ENCODE measurements around the gene APBB1IP. TPM values are rescaled to one million over a fixed set of nuclear protein-coding genes. Genes with fewer than 3 reads are reported as not detected.
A peak's percentile ranks its signal among the peaks of the same experiment; 100 is the strongest.

Gene APBB1IP
- total and polyA plus RNA-seq, 2 donors (not counting 1 experiment from before 2014, with no cell fraction given) = 60.1 to 97.0 TPM

DNA sequence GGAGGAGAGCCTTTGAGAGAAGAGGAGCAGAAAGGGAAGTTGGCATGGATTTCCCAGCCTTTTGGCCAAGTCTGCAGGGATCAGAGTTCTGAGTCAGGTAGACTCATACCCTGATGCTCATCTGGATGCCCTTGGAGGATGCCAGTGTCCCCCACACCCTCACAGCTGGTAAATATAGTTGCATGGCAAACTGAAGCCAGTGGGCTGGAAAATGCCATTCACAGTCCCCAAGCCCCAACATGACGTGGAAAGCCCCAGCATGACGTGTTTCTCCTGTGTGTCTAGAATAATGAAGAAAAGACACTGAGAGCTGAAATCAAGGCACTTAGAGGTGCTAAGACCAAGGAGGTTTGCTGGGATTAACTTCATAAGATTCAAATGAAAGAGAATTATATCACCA is 24.8 kb upstream of the APBB1IP start:
- DNase-seq = no peak
- no peak overlapping the region for H2AFZ ChIP-seq (ENCODE audit: insufficient read depth, low read depth, low read length, poor library complexity, severe bottlenecking)
- H3K9ac ChIP-seq (ENCODE audit: low read length) = no peak overlapping the region
- intact Hi-C loops (cut with micrococcal nuclease) = no loop called here
- H3K27ac Mint-ChIP-seq = no peak overlapping the region
- H3K4me3 Mint-ChIP-seq = no peak overlapping the region
- no peak overlapping the region for H3K4me3 ChIP-seq (ENCODE audit: control extremely low read depth in 1 of 5, extremely low read depth in 1 of 5, insufficient read depth in 1 of 5, low read depth in 2 of 5, low read length in 4 of 5)
- H3K79me2 ChIP-seq (ENCODE audit: control insufficient read depth, insufficient read depth, low read length) = no peaks in the 10 kb centered on the region
- no peaks in the 10 kb centered on the region for H3K27me3 Mint-ChIP-seq
- TF ChIP-seq EZH2 (IDR thresholded peaks at IDR 0.05; ENCODE audit: borderline replicate concordance, insufficient read depth, low read depth, low read length, poor library complexity, severe bottlenecking) = no peak
- TF ChIP-seq CTCF (IDR thresholded peaks at IDR 0.05) = no peak
- H3K9me3 ChIP-seq (ENCODE audit: control extremely low read depth in 1 of 3, control insufficient read depth in 2 of 3, insufficient read depth in 1 of 3, low read length in 2 of 3) = no peaks in the 10 kb centered on the region
- no peak overlapping the region for H3K4me2 ChIP-seq (replicated peaks; ENCODE audit: low read depth, low read length, poor library complexity, severe bottlenecking)
- H3K36me3 ChIP-seq (replicated peaks in 1 of 2; ENCODE audit: control extremely low read depth in 1 of 2, control insufficient read depth in 1 of 2, extremely low read depth in 1 of 2, insufficient read depth in 2 of 2, low read length in 1 of 2) = no peaks in the 10 kb centered on the region
- ChIA-PET POLR2A (no interaction called here), CTCF (interaction anchor here (0.8 to 1.7 kb wide), 2 partner anchors 10 to 78 kb away, joined by 3 to 5 read pairs; no protein-coding TSS in a partner anchor)
- WGBS (ENCODE audit: insufficient coverage) = no CpG with 5 or more reads among the region's 2 CpGs
- no peak overlapping the region for H3K27ac ChIP-seq (ENCODE audit: low read length in 2 of 2)
- H3K4me1 Mint-ChIP-seq = peaks cover 23% of the 10 kb centered on the region
- no peaks in the 10 kb centered on the region for H4K20me1 ChIP-seq (ENCODE audit: control insufficient read depth, insufficient read depth, low read length, poor library complexity, severe bottlenecking)
- H3K27me3 ChIP-seq (replicated peaks in 1 of 4; ENCODE audit: control extremely low read depth in 1 of 4, control insufficient read depth in 3 of 4, insufficient read depth in 4 of 4, low read length in 3 of 4) = no peaks in the 10 kb centered on the region
- H3K4me1 ChIP-seq (ENCODE audit: control insufficient read depth in 2 of 2, insufficient read depth in 2 of 2, low read length in 2 of 2) = peaks cover 9 to 12% of the 10 kb centered on the region in 2 donors
- ATAC-seq (ENCODE audit: low read depth) = peak; percentile 61
- H3K9me3 Mint-ChIP-seq (ENCODE audit: insufficient read depth) = no peaks in the 10 kb centered on the region

DNA sequence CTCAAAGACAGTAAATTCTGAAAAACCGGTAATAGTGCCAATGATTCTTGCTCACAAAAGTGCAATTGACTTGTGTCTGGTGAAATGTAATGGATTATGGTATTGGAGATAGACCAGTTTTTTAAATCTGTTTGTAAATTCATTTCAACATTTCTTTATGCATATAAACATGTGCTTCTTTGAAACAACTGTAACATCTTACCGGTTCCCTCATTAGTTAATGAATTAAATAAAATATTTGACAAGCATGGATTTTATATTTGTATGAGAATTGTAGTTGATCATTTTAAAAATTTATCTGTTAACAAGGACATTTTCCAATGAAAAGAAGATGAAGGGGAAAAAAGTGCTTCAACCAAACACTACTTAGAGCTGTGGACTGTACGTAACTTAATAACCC is 21.0 kb upstream of the APBB1IP start:
- H3K9me3 ChIP-seq (ENCODE audit: control extremely low read depth in 1 of 3, control insufficient read depth in 2 of 3, insufficient read depth in 1 of 3, low read length in 2 of 3) = no peaks in the 10 kb centered on the region
- H2AFZ ChIP-seq (ENCODE audit: insufficient read depth, low read depth, low read length, poor library complexity, severe bottlenecking) = no peak overlapping the region
- no peaks in the 10 kb centered on the region for H3K27me3 ChIP-seq (replicated peaks in 1 of 4; ENCODE audit: control extremely low read depth in 1 of 4, control insufficient read depth in 3 of 4, insufficient read depth in 4 of 4, low read length in 3 of 4)
- no peaks in the 10 kb centered on the region for H4K20me1 ChIP-seq (ENCODE audit: control insufficient read depth, insufficient read depth, low read length, poor library complexity, severe bottlenecking)
- H3K36me3 ChIP-seq (replicated peaks in 1 of 2; ENCODE audit: control extremely low read depth in 1 of 2, control insufficient read depth in 1 of 2, extremely low read depth in 1 of 2, insufficient read depth in 2 of 2, low read length in 1 of 2) = no peaks in the 10 kb centered on the region
- H3K27ac ChIP-seq (ENCODE audit: low read length in 2 of 2) = no peak overlapping the region
- H3K4me3 ChIP-seq (ENCODE audit: control extremely low read depth in 1 of 5, extremely low read depth in 1 of 5, insufficient read depth in 1 of 5, low read depth in 2 of 5, low read length in 4 of 5) = no peak overlapping the region
- ChIA-PET POLR2A (no interaction called here), CTCF (interaction anchor here (1.3 kb wide), 1 partner anchor 8 kb away, joined by 4 read pairs; no protein-coding TSS in a partner anchor)
- Mint-ChIP-seq H3K9me3 (ENCODE audit: insufficient read depth) (no peaks in the 10 kb centered on the region), H3K4me3 (no peak overlapping the region), H3K27ac (no peak overlapping the region), H3K4me1 (peaks cover 15% of the 10 kb centered on the region), H3K27me3 (no peaks in the 10 kb centered on the region)
- no peak for TF ChIP-seq EZH2 (IDR thresholded peaks at IDR 0.05; ENCODE audit: borderline replicate concordance, insufficient read depth, low read depth, low read length, poor library complexity, severe bottlenecking)
- TF ChIP-seq CTCF (IDR thresholded peaks at IDR 0.05) = no peak
- ATAC-seq (ENCODE audit: low read depth) (no peak), DNase-seq (no peak)
- intact Hi-C loops (cut with micrococcal nuclease) = no loop called here
- 100% methylated on average over 1 of the region's 3 CpGs for WGBS (ENCODE audit: insufficient coverage)
- H3K4me1 ChIP-seq (ENCODE audit: control insufficient read depth in 2 of 2, insufficient read depth in 2 of 2, low read length in 2 of 2) = peaks cover 0 to 4% of the 10 kb centered on the region in 2 donors
- no peaks in the 10 kb centered on the region for H3K79me2 ChIP-seq (ENCODE audit: control insufficient read depth, insufficient read depth, low read length)
- H3K9ac ChIP-seq (ENCODE audit: low read length) = no peak overlapping the region
- H3K4me2 ChIP-seq (replicated peaks; ENCODE audit: low read depth, low read length, poor library complexity, severe bottlenecking) = no peak overlapping the region

Measured in B cell (primary cell).